Neural cell (in vitro differentiated cells): Measurements from ENCODE around the gene GBE1. TPM values are rescaled to one million over a fixed set of nuclear protein-coding genes. Genes with fewer than 3 reads are reported as not detected.

Experiments
- H2AFZ ChIP-seq: fragments of 200-600, 300-800 bp; sonication (generic), shearing (Covaris generic); 2 replicates; pipeline ENCODE4 v1.6.0; 2014; ENCODE audit warnings: low read depth, mild to moderate bottlenecking, antibody characterized with exemption, low read length, moderate library complexity
- H3F3A ChIP-seq: fragments of 200-600 bp; shearing (Covaris generic); 2 replicates; pipeline ENCODE4 v1.6.1; 2016; ENCODE audit warnings: mild to moderate bottlenecking, moderate library complexity, mixed read lengths, antibody characterized with exemption, low read length; ENCODE audit not compliant: insufficient read depth, poor library complexity, severe bottlenecking
- H3K27ac ChIP-seq: fragments of 200-600, 300-800 bp; sonication (generic), shearing (Covaris generic); 2 replicates; pipeline ENCODE4 v1.5.1; 2014; ENCODE audit warnings: mild to moderate bottlenecking, low read length, moderate library complexity
- H3K27me3 ChIP-seq: fragments of 300-800, 200-600 bp; sonication (generic), shearing (Covaris generic); 2 replicates; pipeline ENCODE4 v1.6.0; 2014; ENCODE audit warnings: mild to moderate bottlenecking, low read depth, low read length, moderate library complexity; ENCODE audit not compliant: insufficient read depth
- H3K36me3 ChIP-seq: fragments of 300-800, 200-600 bp; sonication (generic), shearing (Covaris generic); 2 replicates; pipeline ENCODE4 v1.5.1; 2014; ENCODE audit warnings: mild to moderate bottlenecking, antibody characterized with exemption, low read length, moderate library complexity; ENCODE audit not compliant: insufficient read depth
- H3K4me2 ChIP-seq: fragments of 300-800, 200-600 bp; sonication (generic), shearing (Covaris generic); 2 replicates; pipeline ENCODE4 v1.6.0; 2014; ENCODE audit warnings: mild to moderate bottlenecking, low read length
- H3K4me3 ChIP-seq: fragments of 300-800, 200-600 bp; sonication (generic), shearing (Covaris generic); 2 replicates; pipeline ENCODE4 v1.5.1; 2014; ENCODE audit warnings: mild to moderate bottlenecking, low read length, moderate library complexity
- H3K79me2 ChIP-seq: fragments of 200-600 bp; shearing (Covaris generic); replicated peaks from 2 replicates; pipeline ENCODE4 v1.6.0; 2014; ENCODE audit warnings: mild to moderate bottlenecking, low read length, moderate library complexity; ENCODE audit not compliant: insufficient read depth
- H3K9ac ChIP-seq: fragments of 300-800, 200-600 bp; sonication (generic), shearing (Covaris generic); 2 replicates; pipeline ENCODE4 v1.6.1; 2016; ENCODE audit warnings: mild to moderate bottlenecking, low read length, mixed read lengths
- H3K9me2 ChIP-seq: fragments of 200-600 bp; shearing (Covaris generic); 2 replicates; pipeline ENCODE4 v1.6.1; 2016; ENCODE audit warnings: mild to moderate bottlenecking, low read length, mixed read lengths; ENCODE audit not compliant: insufficient read depth
- H3K9me3 ChIP-seq: fragments of 200-600, 300-800 bp; sonication (generic), shearing (Covaris generic); 2 replicates; pipeline ENCODE4 v1.6.1; 2016; ENCODE audit warnings: mild to moderate bottlenecking, mixed run types, low read length, moderate library complexity, mixed read lengths
- H4K20me1 ChIP-seq: fragments of 200-600 bp; shearing (Covaris generic); 2 replicates; pipeline ENCODE4 v1.6.1; 2016; ENCODE audit warnings: mild to moderate bottlenecking, mixed run types; ENCODE audit not compliant: insufficient read depth
- EP300 ChIP-seq: fragments of 450-650 bp; conservative IDR thresholded peaks from 2 replicates; pipeline ENCODE4 v1.6.1; 2014; ENCODE audit warnings: antibody characterized with exemption, mild to moderate bottlenecking, moderate library complexity; ENCODE audit not compliant: poor library complexity, severe bottlenecking
- EZH2 ChIP-seq: fragments of 200-600, 300-800 bp; shearing (Covaris generic), sonication (generic); IDR thresholded peaks from 2 replicates; pipeline ENCODE4 v1.6.1; 2014; ENCODE audit warnings: antibody characterized with exemption, low read length, borderline replicate concordance, mild to moderate bottlenecking; ENCODE audit not compliant: insufficient read depth, poor library complexity, severe bottlenecking
- MXI1 ChIP-seq: fragments of 450-650 bp; conservative IDR thresholded peaks from 2 replicates; pipeline ENCODE4 v1.6.1; 2014; ENCODE audit warnings: antibody characterized with exemption, mild to moderate bottlenecking; ENCODE audit not compliant: poor library complexity, severe bottlenecking
- POLR2AphosphoS5 ChIP-seq: IDR thresholded peaks from 2 replicates; pipeline ENCODE4 v1.6.1; 2012
- RAD21 ChIP-seq: fragments of 450-650 bp; conservative IDR thresholded peaks from 2 replicates; pipeline ENCODE4 v1.6.1; 2014; ENCODE audit warnings: antibody characterized with exemption, mild to moderate bottlenecking, moderate library complexity
- SMC3 ChIP-seq: fragments of 450-650 bp; conservative IDR thresholded peaks from 2 replicates; pipeline ENCODE4 v1.6.1; 2014; ENCODE audit warnings: antibody characterized with exemption, mild to moderate bottlenecking, moderate library complexity; ENCODE audit not compliant: poor library complexity
- TAF1 ChIP-seq: IDR thresholded peaks from 2 replicates; pipeline ENCODE4 v1.6.1; 2012; ENCODE audit warnings: low read depth
- polyA plus RNA-seq: library from polyadenylated mRNA; depleted of rRNA; stranded (reverse); fragments of >200 nt; gene quantifications from 2 replicates; pipeline ENCODE4 v1.2.3, GENCODE V29; 2014
- TF ChIP-seq, protein P1 (sequence below): fragments of 450-650 bp; IDR thresholded peaks from 2 replicates; pipeline ENCODE4 v1.5.1; 2014; ENCODE audit warnings: antibody characterized with exemption, mild to moderate bottlenecking, moderate library complexity; ENCODE audit not compliant: poor library complexity, severe bottlenecking
- TF ChIP-seq, protein P2 (sequence below): IDR thresholded peaks from 2 replicates; pipeline ENCODE4 v1.6.1; 2012; ENCODE audit warnings: borderline replicate concordance

GBE1 gene
- polyA plus RNA-seq, 1 donor from 2014 or later = 2.4 TPM

DNA sequence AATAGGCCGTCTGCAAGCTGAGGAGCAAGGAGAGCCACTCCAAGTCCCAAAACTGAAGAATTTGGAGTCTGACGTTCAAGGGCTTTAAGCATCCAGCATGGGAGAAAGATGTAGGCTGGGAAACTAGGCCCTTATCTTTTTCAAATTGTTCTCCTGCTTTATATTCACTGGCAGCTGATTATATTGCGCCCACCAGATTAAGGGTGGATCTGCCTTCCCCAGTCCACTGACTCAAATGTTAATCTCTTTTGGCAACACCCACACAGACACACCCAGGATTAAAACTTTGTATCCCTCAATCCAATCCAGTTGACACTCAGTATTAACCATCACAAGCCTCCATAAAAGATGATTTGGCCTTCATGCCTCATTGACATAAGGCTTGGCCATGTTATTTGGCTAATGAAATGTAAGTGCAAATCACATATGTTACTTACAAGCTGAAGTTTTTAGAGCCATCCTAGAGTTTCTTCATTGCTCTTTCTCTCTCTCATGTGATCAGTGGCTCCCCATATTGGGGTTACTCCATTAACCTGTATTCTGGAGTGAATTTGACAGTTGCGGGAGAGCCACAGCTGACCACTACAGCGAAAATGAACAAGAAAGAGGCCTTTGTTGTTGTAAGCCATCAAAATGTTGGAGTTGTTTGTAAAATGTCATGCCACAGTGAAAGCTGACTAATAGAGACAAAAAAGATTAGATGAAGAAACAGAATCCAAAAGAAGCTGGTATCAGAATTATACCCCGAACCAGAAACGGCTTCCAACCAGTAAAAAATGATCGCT, 61.7 kb downstream of the GBE1 start:
- Histone ChIP-seq H4K20me1 (no peaks in the 10 kb centered on the region), H3K9me3 (no peaks in the 10 kb centered on the region), H3K4me3 (no peak overlapping the region), H3K4me2 (no peak overlapping the region), H3K9me2 (no peaks in the 10 kb centered on the region), H2AFZ (no peak overlapping the region), H3K27me3 (no peaks in the 10 kb centered on the region), H3K36me3 (no peaks in the 10 kb centered on the region), H3F3A (no peaks in the 10 kb centered on the region), H3K9ac (no peak overlapping the region), H3K27ac (no peak overlapping the region), H3K79me2 (no peaks in the 10 kb centered on the region)
- no peak for TF ChIP-seq POLR2AphosphoS5
- TF ChIP-seq SMC3 = no peak
- no peak for TF ChIP-seq MXI1
- TF ChIP-seq RAD21 = no peak
- TF ChIP-seq, protein P1, sequence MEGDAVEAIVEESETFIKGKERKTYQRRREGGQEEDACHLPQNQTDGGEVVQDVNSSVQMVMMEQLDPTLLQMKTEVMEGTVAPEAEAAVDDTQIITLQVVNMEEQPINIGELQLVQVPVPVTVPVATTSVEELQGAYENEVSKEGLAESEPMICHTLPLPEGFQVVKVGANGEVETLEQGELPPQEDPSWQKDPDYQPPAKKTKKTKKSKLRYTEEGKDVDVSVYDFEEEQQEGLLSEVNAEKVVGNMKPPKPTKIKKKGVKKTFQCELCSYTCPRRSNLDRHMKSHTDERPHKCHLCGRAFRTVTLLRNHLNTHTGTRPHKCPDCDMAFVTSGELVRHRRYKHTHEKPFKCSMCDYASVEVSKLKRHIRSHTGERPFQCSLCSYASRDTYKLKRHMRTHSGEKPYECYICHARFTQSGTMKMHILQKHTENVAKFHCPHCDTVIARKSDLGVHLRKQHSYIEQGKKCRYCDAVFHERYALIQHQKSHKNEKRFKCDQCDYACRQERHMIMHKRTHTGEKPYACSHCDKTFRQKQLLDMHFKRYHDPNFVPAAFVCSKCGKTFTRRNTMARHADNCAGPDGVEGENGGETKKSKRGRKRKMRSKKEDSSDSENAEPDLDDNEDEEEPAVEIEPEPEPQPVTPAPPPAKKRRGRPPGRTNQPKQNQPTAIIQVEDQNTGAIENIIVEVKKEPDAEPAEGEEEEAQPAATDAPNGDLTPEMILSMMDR = no peak
- TF ChIP-seq TAF1 = no peak

DNA sequence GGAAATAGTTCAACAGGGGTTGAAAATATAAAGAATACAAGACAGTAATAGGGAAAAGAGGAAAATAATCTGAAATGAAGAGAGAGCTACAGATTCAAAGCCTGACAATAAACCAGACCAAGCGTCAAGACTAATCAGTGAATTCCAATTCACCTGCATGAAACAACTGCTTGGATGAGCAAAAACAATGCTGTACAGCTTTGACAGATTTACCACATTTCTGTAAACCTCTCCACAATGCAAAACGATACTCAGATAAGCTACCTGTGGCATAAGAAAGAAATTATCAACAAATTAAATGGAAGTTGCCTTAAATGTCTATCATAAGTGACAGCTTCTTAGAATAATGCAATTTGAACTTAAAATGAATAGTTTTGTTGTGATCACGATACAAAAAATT, 65.4 kb downstream of the GBE1 start:
- no peaks in the 10 kb centered on the region for H3K36me3 ChIP-seq
- no peaks in the 10 kb centered on the region for H3F3A ChIP-seq
- no peak overlapping the region for H3K4me3 ChIP-seq
- H3K9me2 ChIP-seq = no peaks in the 10 kb centered on the region
- no peaks in the 10 kb centered on the region for H4K20me1 ChIP-seq
- no peaks in the 10 kb centered on the region for H3K27me3 ChIP-seq
- H2AFZ ChIP-seq = no peak overlapping the region
- TF ChIP-seq EP300 (no peak), TAF1 (no peak), POLR2AphosphoS5 (no peak), EZH2 (no peak), RAD21 (no peak), SMC3 (no peak), MXI1 (no peak)
- TF ChIP-seq, protein P2, sequence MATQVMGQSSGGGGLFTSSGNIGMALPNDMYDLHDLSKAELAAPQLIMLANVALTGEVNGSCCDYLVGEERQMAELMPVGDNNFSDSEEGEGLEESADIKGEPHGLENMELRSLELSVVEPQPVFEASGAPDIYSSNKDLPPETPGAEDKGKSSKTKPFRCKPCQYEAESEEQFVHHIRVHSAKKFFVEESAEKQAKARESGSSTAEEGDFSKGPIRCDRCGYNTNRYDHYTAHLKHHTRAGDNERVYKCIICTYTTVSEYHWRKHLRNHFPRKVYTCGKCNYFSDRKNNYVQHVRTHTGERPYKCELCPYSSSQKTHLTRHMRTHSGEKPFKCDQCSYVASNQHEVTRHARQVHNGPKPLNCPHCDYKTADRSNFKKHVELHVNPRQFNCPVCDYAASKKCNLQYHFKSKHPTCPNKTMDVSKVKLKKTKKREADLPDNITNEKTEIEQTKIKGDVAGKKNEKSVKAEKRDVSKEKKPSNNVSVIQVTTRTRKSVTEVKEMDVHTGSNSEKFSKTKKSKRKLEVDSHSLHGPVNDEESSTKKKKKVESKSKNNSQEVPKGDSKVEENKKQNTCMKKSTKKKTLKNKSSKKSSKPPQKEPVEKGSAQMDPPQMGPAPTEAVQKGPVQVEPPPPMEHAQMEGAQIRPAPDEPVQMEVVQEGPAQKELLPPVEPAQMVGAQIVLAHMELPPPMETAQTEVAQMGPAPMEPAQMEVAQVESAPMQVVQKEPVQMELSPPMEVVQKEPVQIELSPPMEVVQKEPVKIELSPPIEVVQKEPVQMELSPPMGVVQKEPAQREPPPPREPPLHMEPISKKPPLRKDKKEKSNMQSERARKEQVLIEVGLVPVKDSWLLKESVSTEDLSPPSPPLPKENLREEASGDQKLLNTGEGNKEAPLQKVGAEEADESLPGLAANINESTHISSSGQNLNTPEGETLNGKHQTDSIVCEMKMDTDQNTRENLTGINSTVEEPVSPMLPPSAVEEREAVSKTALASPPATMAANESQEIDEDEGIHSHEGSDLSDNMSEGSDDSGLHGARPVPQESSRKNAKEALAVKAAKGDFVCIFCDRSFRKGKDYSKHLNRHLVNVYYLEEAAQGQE = no peak
- TF ChIP-seq, protein P1 = no peak
- no peak overlapping the region for H3K27ac ChIP-seq
- H3K9ac ChIP-seq = no peak overlapping the region
- no peaks in the 10 kb centered on the region for H3K79me2 ChIP-seq
- H3K4me2 ChIP-seq = no peak overlapping the region
- no peaks in the 10 kb centered on the region for H3K9me3 ChIP-seq
